NCI-H2107 (cell line): ENCODE data around the gene LATS1.

ENCODE experiments used
- DNase-seq: peaks from one replicate; lab custom pipeline; 2025; lab: John Stamatoyannopoulos, UW

Gene LATS1

DNA sequence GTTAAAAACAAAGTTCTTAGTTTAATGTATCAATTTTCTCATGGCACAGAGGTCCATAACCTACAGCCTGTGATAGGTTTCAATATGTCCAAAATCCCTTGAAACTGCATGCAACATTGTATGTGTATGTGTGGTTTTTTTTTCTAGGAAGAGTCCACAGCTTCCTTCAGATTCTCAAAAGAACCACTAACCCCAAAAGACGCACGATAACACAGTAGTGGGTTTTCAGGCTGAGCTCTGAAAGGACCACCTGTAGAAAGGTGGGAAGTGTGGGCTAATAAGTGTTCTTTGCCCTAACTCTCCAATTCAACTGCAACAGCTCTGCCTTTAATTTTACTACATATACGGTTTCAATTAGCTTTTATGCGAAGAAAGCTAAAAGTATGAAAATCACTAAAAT lies 57.9 kb downstream of the LATS1 start:
- no peak for DNase-seq

DNA sequence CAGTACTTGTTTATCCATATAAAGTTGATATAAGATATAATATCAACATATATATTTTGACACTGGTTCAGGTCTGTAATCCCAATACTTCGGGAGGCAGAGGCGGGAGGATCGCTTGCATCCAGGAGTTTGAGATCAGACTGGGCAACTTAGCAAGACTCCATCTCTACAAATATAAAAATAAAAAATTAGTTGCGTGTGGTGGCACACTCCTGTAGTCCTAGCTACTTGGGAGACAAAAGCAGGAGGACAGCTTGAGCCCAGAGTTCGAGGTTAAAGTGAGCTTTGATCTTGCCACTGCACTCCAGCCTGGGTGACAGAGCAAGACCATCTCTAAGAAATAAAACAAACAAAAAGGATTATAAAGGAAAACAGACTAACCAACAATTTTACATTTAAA lies 60.5 kb downstream of the LATS1 start:
- DNase-seq: no peak

DNA sequence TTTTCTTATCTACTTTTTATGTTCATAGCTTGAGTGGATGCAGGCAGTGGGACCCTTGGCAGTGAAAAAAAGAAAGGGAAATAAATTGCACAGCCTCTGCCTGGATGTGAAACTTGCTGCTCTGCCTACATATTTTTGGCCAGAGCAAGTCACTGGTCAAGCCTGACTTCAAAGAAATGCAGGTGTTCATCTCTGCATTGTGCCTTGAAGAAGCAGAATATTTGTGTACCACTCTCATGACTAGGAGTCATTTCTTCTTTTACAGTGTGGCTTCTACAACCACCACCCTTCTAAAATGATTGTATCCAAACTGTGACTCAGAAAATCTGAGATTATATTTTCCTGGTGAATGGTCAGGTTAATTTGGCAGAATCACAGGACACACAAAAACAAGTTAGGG lies 66.8 kb downstream of the LATS1 start:
- no peak for DNase-seq

DNA sequence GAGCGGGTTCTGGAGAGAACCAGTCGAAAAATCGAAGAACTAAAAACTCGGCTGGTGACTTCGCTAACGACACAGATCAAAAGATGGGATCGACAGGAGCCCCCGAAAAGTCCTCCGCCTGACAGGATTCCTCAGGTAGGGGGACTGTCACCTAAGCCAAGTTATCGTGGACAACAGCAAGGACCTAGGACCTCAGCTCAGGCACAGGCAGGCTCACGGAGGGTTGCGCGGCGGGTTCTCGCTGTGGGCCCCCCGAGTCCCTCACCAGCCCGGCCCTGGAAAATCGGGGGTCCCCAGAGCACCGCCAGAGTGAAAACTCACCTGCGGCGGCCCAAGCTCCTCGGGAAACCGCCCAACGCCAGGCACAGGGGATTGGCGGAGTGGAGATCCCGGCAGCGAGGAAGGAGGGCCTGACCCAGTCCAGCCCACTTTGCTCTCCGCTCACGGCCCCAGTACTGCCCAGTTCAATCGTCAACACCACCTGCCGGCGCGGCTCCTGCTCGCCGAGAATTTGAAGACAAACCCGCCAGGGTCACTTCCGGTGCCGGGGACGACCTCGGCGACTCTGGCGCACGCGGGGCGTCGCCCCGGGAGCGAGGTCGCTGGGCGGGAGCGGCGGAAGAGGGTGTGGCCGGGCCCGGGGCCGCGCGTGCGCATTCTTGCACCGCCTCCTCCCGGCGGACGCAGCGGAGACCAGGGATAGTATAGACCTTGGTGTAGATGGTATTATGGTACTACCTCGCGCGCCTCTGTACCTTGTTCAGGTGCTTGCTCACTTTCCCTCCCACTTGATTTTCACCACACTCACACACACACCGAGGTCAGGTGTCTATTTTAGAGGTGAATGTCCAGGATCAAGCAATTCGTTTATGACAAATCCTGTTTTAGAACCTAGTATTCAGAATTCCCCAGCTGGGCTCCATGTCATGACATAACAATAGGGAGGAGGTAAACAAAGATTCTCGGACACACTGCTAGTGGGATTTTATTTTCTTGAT lies 69.5 kb downstream of the LATS1 start, which contains the start of gene KATNA1:
Gene KATNA1 (minus strand): TSS at position 567 of the 998 bp plus-strand sequence. CDS start 10,167 bp downstream, outside the sequence.
- DNase-seq: peak; percentile 74

DNA sequence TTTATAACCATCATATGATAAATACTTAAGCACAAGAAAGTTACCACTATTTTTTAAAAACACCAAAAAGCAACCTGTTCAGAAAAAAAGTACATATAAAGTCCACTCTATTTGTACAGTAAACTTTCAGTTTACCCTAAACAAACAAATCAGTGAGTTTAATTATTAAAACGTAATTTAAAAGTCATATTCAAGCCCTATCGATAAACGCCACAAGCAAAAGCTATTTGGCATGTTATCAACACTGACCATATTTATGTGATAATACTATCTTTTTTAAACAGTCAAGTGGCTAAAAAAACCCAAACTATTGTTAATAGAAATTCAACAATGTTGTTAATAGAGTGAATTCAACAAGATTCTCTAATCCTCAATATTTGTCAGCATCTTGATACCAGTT lies 71.3 kb downstream of the LATS1 start:
- DNase-seq: no peak

- DNase-seq: no peak
Measured at GRCh38 chr6:149642829-149643580, 74.9 kb downstream of the LATS1 start.

- no peak for DNase-seq
Measured at GRCh38 chr6:149636124-149636523, 81.8 kb downstream of the LATS1 start.

DNA sequence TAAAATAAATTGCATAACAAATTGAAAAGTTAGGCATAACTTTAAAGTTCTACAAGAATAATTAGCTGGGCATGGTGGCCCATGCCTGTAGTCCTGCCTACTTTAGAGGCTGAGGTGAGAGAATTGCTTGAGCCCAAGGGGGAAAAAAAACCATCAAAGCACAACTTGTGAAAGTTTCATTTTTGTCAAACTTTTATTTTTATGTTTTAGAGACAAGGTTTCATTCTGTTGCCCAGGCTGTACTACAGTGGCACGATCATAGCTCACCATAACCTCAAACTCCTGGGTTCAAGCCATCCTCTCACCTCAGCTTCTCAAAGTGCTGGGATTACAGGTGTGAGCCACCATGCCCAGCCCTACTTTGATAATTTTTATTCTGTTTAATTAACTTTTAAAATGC lies 83.6 kb downstream of the LATS1 start:
- no peak for DNase-seq

- no peak for DNase-seq
Measured at GRCh38 chr6:149628875-149629510, 88.9 kb downstream of the LATS1 start.

DNA sequence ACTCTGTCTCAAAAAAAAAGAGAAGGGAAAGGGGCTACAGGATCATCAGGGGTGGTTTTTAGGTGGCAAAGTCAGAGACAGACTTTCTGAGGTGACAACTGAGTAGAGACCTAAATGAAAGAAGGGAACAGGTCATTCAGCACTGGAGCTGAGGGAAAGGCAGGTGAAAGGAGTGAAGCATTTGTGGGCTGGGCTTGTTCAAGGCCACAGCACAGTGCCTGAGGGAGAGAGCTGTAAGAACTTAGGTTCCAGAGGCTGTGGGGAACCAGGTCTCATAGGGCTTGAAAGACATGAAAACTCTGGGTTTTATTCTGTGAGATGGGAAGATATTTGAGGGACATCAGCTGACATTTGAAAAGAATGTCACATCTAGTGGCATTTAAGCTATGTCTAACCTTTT lies 90.2 kb downstream of the LATS1 start:
- DNase-seq: no peak

DNA sequence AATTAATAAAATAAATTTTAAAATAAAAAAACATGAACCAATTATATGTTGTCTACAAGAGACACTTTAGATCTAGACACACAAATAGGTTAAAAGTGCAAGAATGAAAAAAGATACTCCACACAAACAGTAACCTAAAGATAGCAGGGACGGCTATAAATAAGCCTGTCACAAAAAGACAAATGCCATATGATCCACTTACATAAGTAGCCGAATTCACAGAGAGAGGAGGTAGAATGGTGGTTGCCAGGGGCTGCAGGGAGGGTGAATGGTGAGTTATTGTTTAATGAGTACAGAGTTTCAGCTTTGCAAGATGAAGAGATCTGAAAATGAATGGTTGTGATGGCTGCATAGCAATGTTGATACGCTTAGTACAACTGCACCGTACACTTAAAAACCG lies 102.1 kb downstream of the LATS1 start:
- no peak for DNase-seq

DNA sequence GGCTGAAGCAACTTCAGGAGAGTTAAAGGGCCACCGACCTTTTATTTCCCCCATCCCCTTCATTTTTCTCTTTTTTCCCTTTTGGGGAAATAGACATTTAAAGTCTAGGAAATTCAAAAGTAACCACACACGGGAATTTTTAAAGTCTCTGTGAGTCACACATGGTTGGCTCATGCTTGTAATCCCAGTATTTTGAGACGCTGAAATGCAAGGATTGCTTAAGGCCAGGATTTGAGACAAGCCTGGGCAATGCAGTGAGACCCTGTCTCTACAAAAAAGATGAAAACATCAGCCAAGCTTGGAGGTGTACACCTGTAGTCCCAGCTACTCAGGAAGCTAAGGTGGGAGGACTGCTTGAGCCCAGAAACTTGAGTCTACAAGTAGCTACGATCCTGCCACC lies 103.6 kb downstream of the LATS1 start:
- no peak for DNase-seq

DNA sequence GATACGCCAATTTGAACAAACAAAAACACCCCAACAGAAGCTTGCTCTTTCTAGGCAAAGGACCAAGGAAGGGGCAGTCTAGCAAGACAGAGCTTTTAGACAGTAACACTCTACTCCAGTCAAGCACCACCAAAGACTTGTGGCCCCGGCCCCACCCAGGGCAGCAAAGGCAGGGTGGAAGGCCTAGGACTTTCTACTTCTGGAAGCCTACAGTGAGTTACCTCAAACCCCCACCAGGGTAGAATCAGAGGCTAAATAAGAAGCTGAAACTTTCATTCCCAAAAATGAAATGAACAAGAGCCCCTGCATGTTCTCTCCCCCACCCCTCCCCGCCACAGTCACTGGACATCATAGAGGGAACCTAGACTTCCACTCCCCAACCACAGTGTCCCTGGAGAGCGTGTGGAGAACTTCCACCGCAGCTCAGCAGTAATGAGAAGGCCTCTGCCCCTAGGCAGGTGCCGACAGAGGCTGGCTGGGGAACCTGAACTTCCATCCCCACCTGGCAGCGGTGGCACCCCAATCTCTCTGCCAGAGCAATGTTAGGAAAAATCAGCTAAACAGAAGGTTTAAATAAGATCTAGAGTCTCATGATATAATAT lies 109.4 kb downstream of the LATS1 start:
- DNase-seq: peak; percentile 2
